GM12878 (cell line): Measurements from ENCODE around the gene TMEM263. TPM values are rescaled to one million over a fixed set of nuclear protein-coding genes. Genes with fewer than 3 reads are reported as not detected.

Experiments used
- ATAC-seq: fragments of 200-7000 bp; cut with Tn5 transposase; 3 replicates; pipeline ENCODE4 v1.9.1; 2020; ENCODE audit warnings: mild to moderate bottlenecking, moderate library complexity
- BruUV-seq: library from RNA; stranded (reverse); fragments of 400-500 nt; replicated peaks from 2 replicates; lab custom pipeline; 2021; lab: Mats Ljungman, UMichigan
- CTCF ChIA-PET: fragments of 300-600 bp; sonication (Branson Sonifier 250); formaldehyde crosslinking; extraction: SDS; loops from one replicate; lab custom pipeline; 2021; ENCODE audit warnings: inconsistent platforms; lab: Yijun Ruan, JAX
- POLR2A ChIA-PET: fragments of 350-600 bp; formaldehyde crosslinking; extraction: SDS; loops from one replicate; lab custom pipeline; 2021; ENCODE audit warnings: inconsistent platforms; lab: Charles Lee
- RAD21 ChIA-PET: fragments of 300-600 bp; sonication (Branson Sonifier 250); formaldehyde crosslinking; loops from one replicate; lab custom pipeline; 2023; ENCODE audit warnings: antibody characterized with exemption; ENCODE audit not compliant: unreplicated experiment; lab: Charles Lee
- SMC1A ChIA-PET: fragments of 300-600 bp; sonication (Branson Sonifier 250); formaldehyde crosslinking; loops from one replicate; lab custom pipeline; 2023; ENCODE audit not compliant: unreplicated experiment, uncharacterized antibody; lab: Charles Lee
- DNase-seq: peaks from one replicate; pipeline ENCODE4 v3.0.0-alpha.2; 2011; ENCODE audit warnings: low read depth, low spot score
- FAIRE-seq: peaks from 3 replicates; lab custom pipeline; 2011; peaks lifted over from hg19 to GRCh38; lab: Jason Lieb, UNC
- H2AFZ ChIP-seq: 2 replicates; pipeline ENCODE4 v1.6.0; 2011; ENCODE audit warnings: low read depth, low read length, control low read depth; ENCODE audit not compliant: control insufficient read depth
- H3K27ac ChIP-seq: 2 replicates; pipeline ENCODE4 v1.5.1; 2011; ENCODE audit warnings: control low read depth; ENCODE audit not compliant: control insufficient read depth, insufficient read depth
- H3K27me3 ChIP-seq, 2 experiments: replicated peaks in 1 of 2; 2 replicates each; pipeline versions ENCODE4 v1.6.0 to v1.6.1; 2011; ENCODE audit warnings: low read length in 1 of 2; ENCODE audit not compliant: control insufficient read depth in 2 of 2, insufficient read depth in 2 of 2
- H3K36me3 ChIP-seq, 2 experiments: 2 replicates each; pipeline ENCODE4 v1.5.1; 2011; ENCODE audit warnings: low read length in 1 of 2; ENCODE audit not compliant: control insufficient read depth in 2 of 2, insufficient read depth in 2 of 2
- H3K4me1 ChIP-seq: 2 replicates; pipeline ENCODE4 v1.6.1; 2011; ENCODE audit warnings: mild to moderate bottlenecking, low read length, moderate library complexity, mixed read lengths; ENCODE audit not compliant: control insufficient read depth, insufficient read depth
- H3K4me2 ChIP-seq: 2 replicates; pipeline ENCODE4 v1.6.0; 2011; ENCODE audit warnings: control low read depth; ENCODE audit not compliant: control insufficient read depth, insufficient read depth
- H3K4me3 ChIP-seq: fragments of 200-600 bp; sonication (generic); 2 replicates; pipeline ENCODE4 v1.5.1; 2016
- H3K79me2 ChIP-seq: 2 replicates; pipeline ENCODE4 v1.6.0; 2011; ENCODE audit warnings: low read length; ENCODE audit not compliant: control insufficient read depth, insufficient read depth
- H3K9ac ChIP-seq: 2 replicates; pipeline ENCODE4 v1.8.0; 2011; ENCODE audit warnings: low read length, control low read depth, mixed read lengths; ENCODE audit not compliant: control insufficient read depth, insufficient read depth
- H3K9me3 ChIP-seq: replicated peaks from 3 replicates; pipeline ENCODE4 v1.5.1; 2011; ENCODE audit warnings: mild to moderate bottlenecking, low read length; ENCODE audit not compliant: control insufficient read depth, insufficient read depth
- H4K20me1 ChIP-seq: 2 replicates; pipeline ENCODE4 v1.6.0; 2011; ENCODE audit not compliant: control insufficient read depth, insufficient read depth
- CBX5 ChIP-seq: sonication (generic); IDR thresholded peaks from 2 replicates; pipeline ENCODE4 v1.6.1; 2016; ENCODE audit warnings: low read depth, moderate library complexity, mild to moderate bottlenecking, inconsistent platforms
- CTCF ChIP-seq, 3 experiments: IDR thresholded peaks in 2 of 3; conservative IDR thresholded peaks in 1 of 3; 2 replicates each; pipeline ENCODE4 v1.5.1; 2011; ENCODE audit warnings: low read depth in 3 of 3, low read length in 3 of 3, mild to moderate bottlenecking in 3 of 3, control low read depth in 2 of 3, moderate library complexity in 2 of 3, inconsistent platforms in 1 of 3, mixed read lengths in 1 of 3; ENCODE audit not compliant: control insufficient read depth in 2 of 3, insufficient read depth in 1 of 3; ENCODE audit errors: extremely low read depth in 1 of 3
- LARP7 ChIP-seq: fragments of 450-650 bp; IDR thresholded peaks from 2 replicates; pipeline ENCODE4 v1.6.1; 2017; ENCODE audit warnings: mild to moderate bottlenecking
- MXI1 ChIP-seq: fragments of 150-350 bp; IDR thresholded peaks from 2 replicates; pipeline ENCODE4 v1.6.1; 2011; ENCODE audit warnings: low read depth, mild to moderate bottlenecking, inconsistent platforms, low read length, improper control_type of control experiment
- RAD21 ChIP-seq: IDR thresholded peaks from 2 replicates; pipeline ENCODE4 v1.6.1; 2011; ENCODE audit warnings: mild to moderate bottlenecking, low read depth, low read length, moderate library complexity; ENCODE audit not compliant: insufficient read depth
- REST ChIP-seq: IDR thresholded peaks from 2 replicates; pipeline ENCODE4 v1.6.1; 2012; ENCODE audit warnings: mild to moderate bottlenecking, low read depth, low read length
- SMC3 ChIP-seq: IDR thresholded peaks from 2 replicates; pipeline ENCODE4 v1.6.1; 2011; ENCODE audit warnings: low read length, improper control_type of control experiment, borderline replicate concordance
- WGBS: methylation state at CpG from one replicate; pipeline ENCODE4 v1.1.6; 2016; ENCODE audit warnings: low lambda C conversion rate; ENCODE audit not compliant: insufficient replicate concordance, insufficient coverage; ENCODE audit errors: missing lambda C conversion rate; 5-methylcytosine and 5-hydroxymethylcytosine counted together
- in situ Hi-C: fragments of 300-500 bp; cut with MboI; formaldehyde crosslinking; loops from 9 replicates; pipeline ENCODE4 v1.14.3; 2018; ENCODE audit warnings: mixed read lengths
- intact Hi-C: fragments of 100-400 bp; cut with micrococcal nuclease; formaldehyde crosslinking; loops from one replicate; pipeline ENCODE4 v1.14.2; 2022; ENCODE audit not compliant: unreplicated experiment
- polyA plus RNA-seq, 11 experiments: library from polyadenylated mRNA; depleted of rRNA in 4 of 11; unstranded in 6 of 11; stranded (reverse) in 5 of 11; fragments of >200 nt; fragmentation: Nextera tagmentation in 4 of 11; fragmentation: Illumina TruSeq in 1 of 11; extraction: Ambion mirVana in 4 of 11; extraction: Trizol in 1 of 11; gene quantifications; 1 replicate in 1 of 11; 2 replicates in 10 of 11; pipeline versions ENCODE4 v1.2.1 to v1.2.3, GENCODE V29; 2011 to 2016; ENCODE audit warnings: inconsistent platforms in 2 of 11, missing spikeins in 2 of 11, low read depth in 1 of 11
- total RNA-seq, 4 experiments: library from RNA; depleted of rRNA in 3 of 4; stranded (reverse); fragments of >200 nt in 3 of 4; fragmentation: Illumina TruSeq in 1 of 4; extraction: Trizol in 1 of 4; gene quantifications; 2 replicates each; pipeline versions ENCODE4 v1.2.1 to v1.2.3, GENCODE V29; 2013 to 2021

Gene TMEM263
- total and polyA plus RNA-seq, 10 of the 15 experiments (the other 5 are each of a cell fraction or from before 2014, with no cell fraction given), result 15.4 to 41.3 (median 27.6) TPM

- ChIA-PET RAD21 (interaction anchor here (0.7 to 3.0 kb wide), 10 partner anchors 11 to 692 kb away, joined by 3 to 24 read pairs (median 6); partner anchors contain the start of gene POLR3B), SMC1A (interaction anchor here (0.6 to 4.5 kb wide), 21 partner anchors 9 to 562 kb away, joined by 3 to 26 read pairs (median 4); partner anchors contain the start of gene POLR3B), POLR2A (no interaction called here), CTCF (interaction anchor here (0.6 to 7.8 kb wide), 29 partner anchors 13 to 636 kb away, joined by 3 to 102 read pairs (median 4); partner anchors contain the start of gene POLR3B)
- no peaks in the 10 kb centered on the region for H4K20me1 ChIP-seq
- DNase-seq, result no peak
- TF ChIP-seq CBX5, result no peak
- peak; percentile 81 for TF ChIP-seq RAD21
- no peak for TF ChIP-seq REST
- TF ChIP-seq LARP7, result no peak
- TF ChIP-seq SMC3, result peak; percentile 56; the same call in 1 of the 2 replicates
- TF ChIP-seq MXI1, result no peak
- TF ChIP-seq CTCF (IDR thresholded peaks at IDR 0.05 in 2 of 3, conservative IDR thresholded peaks at IDR 0.05 in 1 of 3; ENCODE audit: control insufficient read depth in 2 of 3, extremely low read depth in 1 of 3, insufficient read depth in 1 of 3, low read depth in 3 of 3, low read length in 3 of 3), result peak; percentile 48 to 68 (median 67)
- 0% methylated on average over 3 of the region's 3 CpGs for WGBS
- H3K9ac ChIP-seq, result no peak overlapping the region
- ATAC-seq, result peak; percentile 36; the same call in 1 of the 3 replicates
- FAIRE-seq, result no peak
- no peaks in the 10 kb centered on the region; the same call in 2 of the 3 replicates for H3K9me3 ChIP-seq
- no peak overlapping the region for H2AFZ ChIP-seq
- BruUV-seq, result no TSS peak
- in situ Hi-C loops (loop anchor here (5.0 kb wide), 1 partner anchor 531 kb away; no protein-coding TSS in a partner anchor), intact Hi-C loops (loop anchor here (5.0 to 10.0 kb wide), 3 partner anchors 76 to 694 kb away; no protein-coding TSS in a partner anchor)
- H3K4me3 ChIP-seq, result no peak overlapping the region
- no peaks in the 10 kb centered on the region for H3K79me2 ChIP-seq
- peaks cover 7% of the 10 kb centered on the region for H3K4me1 ChIP-seq
- no peak overlapping the region for H3K27ac ChIP-seq
- H3K4me2 ChIP-seq, result no peak overlapping the region
- H3K27me3 ChIP-seq, result no peaks in the 10 kb centered on the region; a peak in 1 of 4 replicates
- H3K36me3 ChIP-seq, result no peaks in the 10 kb centered on the region
Observed at GRCh38 chr12:106918746-106919145, 37.0 kb upstream of the TMEM263 start.
